Transverse colon (tissue), 4 donors: Measurements from ENCODE around the gene TM4SF20. TPM values are rescaled to one million over a fixed set of nuclear protein-coding genes. Genes with fewer than 3 reads are reported as not detected.

ENCODE experiments used
- DNase-seq: peaks from one replicate; pipeline ENCODE4 v3.0.0-alpha.2; 2019
- H3K27ac ChIP-seq, 4 donors: fragments of 200-600 bp; sonication (generic); 2 replicates each; pipeline ENCODE4 v1.5.1; 2016 to 2018; ENCODE audit warnings: inconsistent platforms in 4 of 4
- H3K27me3 ChIP-seq: fragments of 200-600 bp; sonication (generic); 2 replicates; pipeline ENCODE4 v1.5.1; 2017; ENCODE audit warnings: inconsistent platforms
- H3K36me3 ChIP-seq, 4 donors: fragments of 200-600 bp; sonication (generic); 2 replicates each; pipeline ENCODE4 v1.5.1; 2017 to 2019; ENCODE audit warnings: inconsistent platforms in 4 of 4
- H3K4me1 ChIP-seq, 4 donors: fragments of 200-600 bp; sonication (generic); 2 replicates each; pipeline ENCODE4 v1.5.1; 2017 to 2020; ENCODE audit warnings: inconsistent platforms in 4 of 4
- H3K4me3 ChIP-seq, 4 donors: fragments of 200-600 bp; sonication (generic); 1 replicate in 1 of 4; 2 replicates in 3 of 4; pipeline versions ENCODE4 v1.5.1 to v1.6.1; 2017 to 2019; ENCODE audit warnings: inconsistent platforms in 4 of 4
- H3K9me3 ChIP-seq, 2 donors: fragments of 200-600 bp; sonication (generic); 2 replicates each; pipeline ENCODE4 v1.5.1; 2017 to 2019; ENCODE audit warnings: inconsistent platforms in 2 of 2
- CTCF ChIP-seq, 5 experiments: fragments of 200-600 bp in 3 of 5; fragments of 450-650 bp in 2 of 5; sonication (generic) in 3 of 5; IDR thresholded peaks; 1 replicate in 2 of 5; 2 replicates in 3 of 5; pipeline ENCODE4 v1.5.1; 2016 to 2017; ENCODE audit warnings: antibody characterized with exemption in 5 of 5, inconsistent platforms in 3 of 5, mild to moderate bottlenecking in 2 of 5, moderate library complexity in 1 of 5
- EP300 ChIP-seq: sonication (generic); formaldehyde crosslinking; IDR thresholded peaks from one replicate; pipeline ENCODE4 v1.6.1; 2017; ENCODE audit warnings: antibody characterized with exemption, low read depth
- POLR2A ChIP-seq: fragments of 450-650 bp; IDR thresholded peaks from one replicate; pipeline ENCODE4 v1.6.1; 2016; ENCODE audit warnings: antibody characterized with exemption, mild to moderate bottlenecking, moderate library complexity
- POLR2AphosphoS5 ChIP-seq, 3 donors: sonication (generic); formaldehyde crosslinking; IDR thresholded peaks; one replicate each; pipeline ENCODE4 v1.6.1; 2016; ENCODE audit warnings: antibody characterized with exemption in 3 of 3
- WGBS, 2 donors: methylation state at CpG; one replicate each; pipeline ENCODE4 v1.1.5; 2018; ENCODE audit warnings: low coverage in 1 of 2; 5-methylcytosine and 5-hydroxymethylcytosine counted together
- in situ Hi-C, 4 donors: fragments of 200-750 bp; cut with MboI; loops; one replicate each; pipeline versions ENCODE4 v1.15.0 to v1.15.1; 2017; ENCODE audit warnings: low sequenced_read_pairs in 3 of 4, low pct_ligation_motif_present in 1 of 4, low pct_unique_long_range_greater_than_20kb in 1 of 4
- intact Hi-C: fragments of 100-400 bp; cut with DNase I; formaldehyde crosslinking; loops from one replicate; pipeline ENCODE4 v1.15.1; 2023; ENCODE audit warnings: low total_unique reads
- total RNA-seq, 4 donors: library from RNA; depleted of rRNA; stranded (reverse); fragments of >200 nt; gene quantifications; one replicate each; pipeline ENCODE4 v1.1.0, GENCODE V29; 2016

TM4SF20 gene
- total RNA-seq, 4 donors from 2014 or later: 0.40 to 10.2 (median 1.1) TPM

DNA sequence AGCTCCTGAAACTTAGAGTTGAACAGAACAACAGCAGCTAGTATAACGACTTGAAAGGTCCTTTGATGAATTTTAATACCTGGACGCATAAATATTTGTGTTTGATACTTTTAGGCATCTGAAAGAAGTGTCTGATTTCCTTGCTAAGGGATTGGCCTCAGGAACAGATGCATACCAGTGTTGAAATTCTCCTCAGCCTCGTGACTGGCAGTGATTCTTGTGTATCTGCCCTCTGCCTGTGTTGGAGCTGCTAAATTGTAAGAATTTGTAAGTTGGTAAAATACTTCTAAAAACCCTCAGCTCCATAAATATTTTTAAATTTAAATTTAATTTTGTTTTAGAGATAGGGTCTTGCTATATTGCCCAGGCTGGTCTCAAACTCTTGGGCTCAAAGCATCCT, 31.1 kb upstream of the TM4SF20 start:
- WGBS, 2 donors: 86 to 90% methylated on average over 3 of the region's 3 CpGs
- no peak for DNase-seq
- intact Hi-C loops (no loop called here), in situ Hi-C loops (loop anchor here in 1 of 4 donors (25.0 kb wide), 1 partner anchor 352 kb away; no protein-coding TSS in a partner anchor)
- Histone ChIP-seq H3K27me3 (no peaks in the 10 kb centered on the region), H3K36me3 (no peaks in the 10 kb centered on the region), H3K9me3 (no peaks in the 10 kb centered on the region), H3K4me1 (peaks cover 0 to 34% (median 15%) of the 10 kb centered on the region in 4 donors), H3K27ac (no peak overlapping the region), H3K4me3 (no peak overlapping the region)
- TF ChIP-seq EP300: no peak
- TF ChIP-seq CTCF (IDR thresholded peaks at IDR 0.05): no peak
- no peak for TF ChIP-seq POLR2A
- no peak for TF ChIP-seq POLR2AphosphoS5 (IDR thresholded peaks at IDR 0.05)

- peak; percentile 31 for DNase-seq
- no peaks in the 10 kb centered on the region for H3K9me3 ChIP-seq
- in situ Hi-C loops: loop anchor here in 3 of 4 donors (5.0 to 25.0 kb wide), 3 partner anchors 355 to 357 kb away; no protein-coding TSS in a partner anchor
- no peak for TF ChIP-seq POLR2A
- TF ChIP-seq EP300: no peak
- TF ChIP-seq POLR2AphosphoS5 (IDR thresholded peaks at IDR 0.05): no peak
- no peak for TF ChIP-seq CTCF (IDR thresholded peaks at IDR 0.05)
- H3K4me1 ChIP-seq: peaks cover 0 to 28% (median 15%) of the 10 kb centered on the region in 4 donors
- WGBS, 2 donors: 80 to 83% methylated on average over 12 to 16 of the region's 16 CpGs
- H3K4me3 ChIP-seq: no peak overlapping the region
- no peaks in the 10 kb centered on the region for H3K27me3 ChIP-seq
- intact Hi-C loops: loop anchor here (10.0 kb wide), 1 partner anchor 357 kb away; no protein-coding TSS in a partner anchor
- H3K27ac ChIP-seq: peak overlapping the region in 1 of 4 donors; percentile 57
- no peaks in the 10 kb centered on the region for H3K36me3 ChIP-seq
Observed at GRCh38 chr2:227407591-227408151, 28.6 kb upstream of the TM4SF20 start.

GRCh38 chr2:227406177-227407031, 27.3 kb upstream of the TM4SF20 start:
- no peaks in the 10 kb centered on the region for H3K36me3 ChIP-seq
- 6 to 12% methylated on average over 5 to 7 of the region's 7 CpGs for WGBS, 2 donors
- peaks cover 0 to 25% (median 13%) of the 10 kb centered on the region in 4 donors for H3K4me1 ChIP-seq
- no peaks in the 10 kb centered on the region for H3K9me3 ChIP-seq
- H3K27ac ChIP-seq: peak overlapping the region; percentile 43 to 63 (median 54)
- H3K27me3 ChIP-seq: no peaks in the 10 kb centered on the region
- H3K4me3 ChIP-seq: no peak overlapping the region
- TF ChIP-seq POLR2AphosphoS5 (IDR thresholded peaks at IDR 0.05) (peak in 2 of 3 donors; percentile 52 to 68), POLR2A (no peak), EP300 (no peak), CTCF (IDR thresholded peaks at IDR 0.05) (peak; percentile 43 to 73 (median 63))
- intact Hi-C loops (loop anchor here (10.0 kb wide), 1 partner anchor 358 kb away; no protein-coding TSS in a partner anchor), in situ Hi-C loops (loop anchor here in 3 of 4 donors (5.0 to 25.0 kb wide), 3 partner anchors 356 to 358 kb away; no protein-coding TSS in a partner anchor)
- DNase-seq: peak; percentile 73
